ENCODE data around the gene COL3A1. TPM values are rescaled to one million over a fixed set of nuclear protein-coding genes. Genes with fewer than 3 reads are reported as not detected.

COL3A1 gene
- not detected for total RNA-seq (ENCODE audit: unreplicated experiment)
- long read RNA-seq: 0 reads

DNA sequence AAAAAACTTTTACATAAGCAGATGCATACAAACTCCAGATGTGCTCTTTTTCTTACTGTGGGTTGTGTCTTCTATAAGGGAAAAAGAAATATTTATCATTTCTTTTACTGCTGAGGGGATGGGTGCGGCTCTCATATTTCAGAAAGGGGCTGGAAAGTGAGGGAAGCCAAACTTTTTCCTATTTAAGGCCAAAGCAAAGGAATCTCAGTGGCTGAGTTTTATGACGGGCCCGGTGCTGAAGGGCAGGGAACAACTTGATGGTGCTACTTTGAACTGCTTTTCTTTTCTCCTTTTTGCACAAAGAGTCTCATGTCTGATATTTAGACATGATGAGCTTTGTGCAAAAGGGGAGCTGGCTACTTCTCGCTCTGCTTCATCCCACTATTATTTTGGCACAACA is at the start of gene COL3A1:
Gene COL3A1, plus strand, starts transcription at position 210 of the 400 bp plus-strand sequence. Its CDS starts 117 bp downstream, at position 327.
- H3K4me3 Mint-ChIP-seq (ENCODE audit: unreplicated experiment): no peak within 1 kb of the TSS

DNA sequence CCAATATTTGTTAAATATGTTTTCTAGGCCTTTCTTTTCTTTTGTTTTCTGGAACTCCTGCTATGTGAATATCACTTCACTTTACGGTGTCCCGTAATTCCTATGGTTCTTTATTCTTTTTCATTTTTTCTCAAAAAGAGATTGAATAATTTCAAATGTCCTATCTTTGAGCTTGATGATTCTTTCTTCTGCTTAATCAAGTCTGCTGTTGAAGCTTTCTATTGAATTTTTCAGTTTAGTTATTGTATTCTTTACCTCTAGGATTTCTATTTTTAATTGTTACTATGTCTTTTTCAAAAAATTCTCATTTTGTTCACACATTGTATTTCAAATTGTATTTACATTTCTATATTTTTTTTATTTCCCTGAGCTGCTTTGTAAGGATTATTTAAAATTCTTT is 45.5 kb upstream of the COL3A1 start:
- H3K27me3 Mint-ChIP-seq (ENCODE audit: unreplicated experiment): no peaks in the 10 kb centered on the region
- no peak for DNase-seq
- H3K27ac Mint-ChIP-seq (ENCODE audit: unreplicated experiment): no peak overlapping the region
- TF ChIP-seq, protein P1, sequence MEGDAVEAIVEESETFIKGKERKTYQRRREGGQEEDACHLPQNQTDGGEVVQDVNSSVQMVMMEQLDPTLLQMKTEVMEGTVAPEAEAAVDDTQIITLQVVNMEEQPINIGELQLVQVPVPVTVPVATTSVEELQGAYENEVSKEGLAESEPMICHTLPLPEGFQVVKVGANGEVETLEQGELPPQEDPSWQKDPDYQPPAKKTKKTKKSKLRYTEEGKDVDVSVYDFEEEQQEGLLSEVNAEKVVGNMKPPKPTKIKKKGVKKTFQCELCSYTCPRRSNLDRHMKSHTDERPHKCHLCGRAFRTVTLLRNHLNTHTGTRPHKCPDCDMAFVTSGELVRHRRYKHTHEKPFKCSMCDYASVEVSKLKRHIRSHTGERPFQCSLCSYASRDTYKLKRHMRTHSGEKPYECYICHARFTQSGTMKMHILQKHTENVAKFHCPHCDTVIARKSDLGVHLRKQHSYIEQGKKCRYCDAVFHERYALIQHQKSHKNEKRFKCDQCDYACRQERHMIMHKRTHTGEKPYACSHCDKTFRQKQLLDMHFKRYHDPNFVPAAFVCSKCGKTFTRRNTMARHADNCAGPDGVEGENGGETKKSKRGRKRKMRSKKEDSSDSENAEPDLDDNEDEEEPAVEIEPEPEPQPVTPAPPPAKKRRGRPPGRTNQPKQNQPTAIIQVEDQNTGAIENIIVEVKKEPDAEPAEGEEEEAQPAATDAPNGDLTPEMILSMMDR (IDR thresholded peaks at IDR 0.05; ENCODE audit: partially characterized antibody, unreplicated experiment): no peak
- H3K36me3 Mint-ChIP-seq (ENCODE audit: unreplicated experiment): peaks cover 5% of the 10 kb centered on the region
- peaks cover 5% of the 10 kb centered on the region for H3K9me3 Mint-ChIP-seq (ENCODE audit: unreplicated experiment)
- H3K4me1 Mint-ChIP-seq (ENCODE audit: low read depth, unreplicated experiment): no peaks in the 10 kb centered on the region
- no peak overlapping the region for H3K4me3 Mint-ChIP-seq (ENCODE audit: unreplicated experiment)

More for the DNA sequence above, at the start of gene COL3A1:
- H3K4me1 Mint-ChIP-seq (ENCODE audit: low read depth, unreplicated experiment): peaks cover 3% of the 10 kb centered on the region
- H3K9me3 Mint-ChIP-seq (ENCODE audit: unreplicated experiment): no peaks in the 10 kb centered on the region
- no peaks in the 10 kb centered on the region for H3K36me3 Mint-ChIP-seq (ENCODE audit: unreplicated experiment)
- TF ChIP-seq, protein P1 (IDR thresholded peaks at IDR 0.05; ENCODE audit: partially characterized antibody, unreplicated experiment): no peak
- no peaks in the 10 kb centered on the region for H3K27me3 Mint-ChIP-seq (ENCODE audit: unreplicated experiment)
- no peak for DNase-seq
- H3K27ac Mint-ChIP-seq (ENCODE audit: unreplicated experiment): no peak within 1 kb of the TSS

DNA sequence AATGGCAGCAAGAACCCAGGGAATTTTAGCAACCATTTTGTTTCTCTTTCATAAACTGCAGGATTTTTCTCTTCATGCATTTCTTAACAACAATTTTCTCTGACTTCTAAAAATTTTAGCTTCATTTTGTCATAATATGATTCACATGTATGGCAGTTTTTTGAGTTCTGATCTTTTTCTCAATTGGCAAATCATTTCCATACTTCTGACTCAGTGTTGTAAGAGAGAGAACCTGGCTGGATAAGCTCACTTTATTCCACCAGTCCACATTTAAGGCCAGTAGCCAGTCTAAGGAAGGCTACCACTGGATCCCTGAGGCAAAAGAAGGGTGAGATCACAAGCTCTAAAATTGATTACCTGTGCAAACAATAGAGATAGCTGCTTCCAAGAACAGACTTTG is 42.8 kb upstream of the COL3A1 start:
- H3K4me3 Mint-ChIP-seq (ENCODE audit: unreplicated experiment): no peak overlapping the region
- no peaks in the 10 kb centered on the region for H3K27me3 Mint-ChIP-seq (ENCODE audit: unreplicated experiment)
- no peak overlapping the region for H3K27ac Mint-ChIP-seq (ENCODE audit: unreplicated experiment)
- peaks cover 5% of the 10 kb centered on the region for H3K36me3 Mint-ChIP-seq (ENCODE audit: unreplicated experiment)
- TF ChIP-seq, protein P1 (IDR thresholded peaks at IDR 0.05; ENCODE audit: partially characterized antibody, unreplicated experiment): no peak
- peaks cover 5% of the 10 kb centered on the region for H3K4me1 Mint-ChIP-seq (ENCODE audit: low read depth, unreplicated experiment)
- peaks cover 5% of the 10 kb centered on the region for H3K9me3 Mint-ChIP-seq (ENCODE audit: unreplicated experiment)
- no peak for DNase-seq

DNA sequence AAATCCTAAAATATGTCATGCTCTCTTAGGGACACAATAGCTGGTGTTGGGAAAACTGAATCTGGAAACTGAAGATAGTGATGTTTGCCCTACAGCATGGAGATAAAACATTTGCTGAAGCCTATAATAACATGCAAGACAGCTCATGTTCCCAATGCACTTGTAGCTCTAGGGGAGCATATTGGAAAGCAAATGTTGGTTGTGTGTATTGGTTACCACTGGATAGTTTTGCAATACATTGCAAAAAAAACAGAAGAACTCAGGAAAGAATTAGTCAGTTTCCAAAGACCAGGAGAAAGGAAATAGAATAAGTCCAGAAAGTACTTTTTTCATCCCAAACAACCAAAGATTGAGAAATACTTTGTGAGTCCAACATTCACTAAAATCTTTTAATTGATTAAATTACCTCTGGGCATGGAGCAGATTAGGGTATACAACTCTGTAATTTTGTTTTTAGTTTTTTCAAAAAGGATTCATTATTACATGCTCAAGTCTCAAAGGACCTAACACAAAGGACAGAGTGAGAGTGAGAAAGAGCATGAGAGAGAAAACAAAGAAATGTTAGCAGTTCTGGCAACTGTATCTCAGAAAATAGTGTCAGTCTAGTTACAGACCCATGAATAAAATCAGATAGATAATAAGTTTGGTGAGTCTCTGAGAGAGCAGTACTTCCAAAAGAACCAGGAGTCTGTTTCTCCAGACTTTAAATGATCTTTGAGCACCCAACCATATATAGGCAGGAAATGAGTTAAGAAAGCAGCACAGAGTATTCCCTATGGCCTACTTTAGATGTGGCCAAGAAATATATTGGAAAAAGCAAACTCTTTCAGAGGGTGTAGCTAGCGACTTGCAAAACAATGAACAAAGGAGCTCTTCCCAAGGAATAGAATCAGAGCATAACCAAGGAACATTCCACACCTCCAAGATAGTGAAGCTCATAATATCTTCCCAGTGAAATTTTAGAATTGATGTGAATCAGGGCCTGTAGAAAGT is 36.6 kb upstream of the COL3A1 start:
- H3K4me3 Mint-ChIP-seq (ENCODE audit: unreplicated experiment): no peak overlapping the region
- no peaks in the 10 kb centered on the region for H3K27me3 Mint-ChIP-seq (ENCODE audit: unreplicated experiment)
- H3K4me1 Mint-ChIP-seq (ENCODE audit: low read depth, unreplicated experiment): peaks cover 12% of the 10 kb centered on the region
- TF ChIP-seq, protein P1 (IDR thresholded peaks at IDR 0.05; ENCODE audit: partially characterized antibody, unreplicated experiment): no peak
- H3K9me3 Mint-ChIP-seq (ENCODE audit: unreplicated experiment): no peaks in the 10 kb centered on the region
- DNase-seq: no peak
- H3K27ac Mint-ChIP-seq (ENCODE audit: unreplicated experiment): no peak overlapping the region
- H3K36me3 Mint-ChIP-seq (ENCODE audit: unreplicated experiment): no peaks in the 10 kb centered on the region

DNA sequence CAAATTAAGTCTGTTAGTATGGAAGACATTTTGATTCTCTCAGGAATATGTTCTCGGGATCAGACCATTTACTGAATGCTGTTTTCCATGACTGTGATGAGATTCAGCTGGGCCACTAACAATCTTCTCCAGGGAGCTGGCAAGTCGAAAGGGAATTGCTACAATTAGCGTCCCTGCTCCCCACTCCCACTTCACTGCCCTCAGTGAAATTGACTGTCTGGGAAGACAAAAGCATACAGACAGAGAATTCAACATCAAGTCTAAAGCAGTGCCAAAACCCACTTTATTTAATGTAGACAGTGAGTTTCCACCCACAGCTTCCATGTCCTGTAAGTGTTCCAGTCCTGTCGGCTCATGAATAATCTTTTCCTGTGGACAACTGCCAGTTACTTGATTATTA is 34.0 kb upstream of the COL3A1 start:
- Mint-ChIP-seq H3K4me3 (ENCODE audit: unreplicated experiment) (no peak overlapping the region), H3K27me3 (ENCODE audit: unreplicated experiment) (no peaks in the 10 kb centered on the region), H3K27ac (ENCODE audit: unreplicated experiment) (no peak overlapping the region), H3K9me3 (ENCODE audit: unreplicated experiment) (no peaks in the 10 kb centered on the region), H3K36me3 (ENCODE audit: unreplicated experiment) (no peaks in the 10 kb centered on the region), H3K4me1 (ENCODE audit: low read depth, unreplicated experiment) (peaks cover 7% of the 10 kb centered on the region)
- no peak for DNase-seq
- TF ChIP-seq, protein P1 (IDR thresholded peaks at IDR 0.05; ENCODE audit: partially characterized antibody, unreplicated experiment): no peak
